IMR-90 (cell line): ENCODE results near the gene SMAD7. TPM values are rescaled to one million over a fixed set of nuclear protein-coding genes. Genes with fewer than 3 reads are reported as not detected.

Source experiments
- ATAC-seq: fragments of 200-7000 bp; cut with Tn5 transposase; 2 replicates; pipeline ENCODE4 v1.9.1; 2020; ENCODE audit warnings: low read depth, mild to moderate bottlenecking, moderate library complexity
- BruUV-seq: library from RNA; stranded (reverse); fragments of 400-500 nt; replicated peaks from 2 replicates; lab custom pipeline; 2021; lab: Mats Ljungman, UMichigan
- CTCF ChIA-PET: fragments of 300-600 bp; formaldehyde crosslinking; extraction: SDS; loops from one replicate; lab custom pipeline; 2021; ENCODE audit warnings: antibody characterized with exemption; lab: Yijun Ruan, JAX
- POLR2A ChIA-PET: fragments of 300-600 bp; sonication (Branson Sonifier 250); formaldehyde crosslinking; loops from one replicate; lab custom pipeline; 2022; ENCODE audit warnings: antibody characterized with exemption; ENCODE audit not compliant: unreplicated experiment; lab: Charles Lee
- DNase-seq: peaks from one replicate; pipeline ENCODE4 v3.0.0; 2013
- H2AFZ ChIP-seq: replicated peaks from 2 replicates; pipeline ENCODE3; 2013; ENCODE audit warnings: low read length, mild to moderate bottlenecking; ENCODE audit not compliant: poor library complexity
- H2AK5ac ChIP-seq: 2 replicates; pipeline ENCODE4 v1.6.1; 2013; ENCODE audit warnings: low read depth, low read length, inconsistent platforms
- H2AK9ac ChIP-seq: replicated peaks from 2 replicates; pipeline ENCODE3; 2013; ENCODE audit warnings: mild to moderate bottlenecking, low read depth, low read length, moderate library complexity; ENCODE audit not compliant: poor library complexity
- H2BK120ac ChIP-seq: 2 replicates; pipeline ENCODE4 v1.6.1; 2013; ENCODE audit warnings: low read depth, low read length, inconsistent platforms
- H2BK15ac ChIP-seq: 3 replicates; pipeline ENCODE4 v1.6.1; 2013; ENCODE audit warnings: low read depth, low read length, inconsistent platforms
- H2BK20ac ChIP-seq: 2 replicates; pipeline ENCODE4 v1.6.1; 2013; ENCODE audit warnings: low read depth, mild to moderate bottlenecking, inconsistent platforms, low read length, moderate library complexity
- H2BK5ac ChIP-seq: 2 replicates; pipeline ENCODE4 v1.6.1; 2013; ENCODE audit warnings: mild to moderate bottlenecking, low read depth, low read length, inconsistent platforms; ENCODE audit not compliant: poor library complexity, severe bottlenecking
- H3K14ac ChIP-seq: replicated peaks from 2 replicates; pipeline ENCODE4 v1.6.1; 2013; ENCODE audit warnings: low read depth, low read length, inconsistent platforms
- H3K18ac ChIP-seq: 2 replicates; pipeline ENCODE4 v1.6.1; 2013; ENCODE audit warnings: low read depth, low read length, control low read depth
- H3K23ac ChIP-seq: 2 replicates; pipeline ENCODE4 v1.6.1; 2013; ENCODE audit warnings: low read depth, low read length, inconsistent platforms
- H3K27ac ChIP-seq: 2 replicates; pipeline ENCODE4 v1.5.1; 2013; ENCODE audit warnings: mild to moderate bottlenecking, control low read depth, low read length; ENCODE audit not compliant: insufficient read depth
- H3K27me3 ChIP-seq: 2 replicates; pipeline ENCODE4 v1.6.1; 2013; ENCODE audit warnings: low read length; ENCODE audit not compliant: control insufficient read depth, insufficient read depth
- H3K36me3 ChIP-seq: 2 replicates; pipeline ENCODE4 v1.6.1; 2013; ENCODE audit warnings: low read length, mixed read lengths; ENCODE audit not compliant: control insufficient read depth, insufficient read depth
- H3K4ac ChIP-seq: 2 replicates; pipeline ENCODE4 v1.6.1; 2013; ENCODE audit warnings: low read depth, low read length, inconsistent platforms
- H3K4me1 ChIP-seq: 2 replicates; pipeline ENCODE4 v1.6.1; 2013; ENCODE audit warnings: low read length, mixed read lengths; ENCODE audit not compliant: control insufficient read depth, insufficient read depth
- H3K4me2 ChIP-seq: 2 replicates; pipeline ENCODE4 v1.6.1; 2013; ENCODE audit warnings: low read depth, mild to moderate bottlenecking, control low read depth, low read length, moderate library complexity
- H3K4me3 ChIP-seq: 2 replicates; pipeline ENCODE4 v1.5.1; 2013; ENCODE audit warnings: low read depth, mild to moderate bottlenecking, control low read depth, low read length, moderate library complexity; ENCODE audit not compliant: insufficient read depth
- H3K56ac ChIP-seq: 2 replicates; pipeline ENCODE4 v1.6.1; 2013; ENCODE audit warnings: low read length, inconsistent platforms; ENCODE audit not compliant: insufficient read depth; ENCODE audit errors: extremely low read depth
- H3K79me1 ChIP-seq, 2 experiments: 2 replicates each; pipeline ENCODE4 v1.6.1; 2013; ENCODE audit warnings: low read length in 2 of 2, inconsistent platforms in 1 of 2, low read depth in 1 of 2
- H3K9ac ChIP-seq: 2 replicates; pipeline ENCODE4 v1.6.1; 2013; ENCODE audit warnings: low read depth, low read length, control low read depth
- H3K9me1 ChIP-seq: 2 replicates; pipeline ENCODE4 v1.6.1; 2013; ENCODE audit warnings: low read length, inconsistent platforms; ENCODE audit not compliant: insufficient read depth
- H3K9me3 ChIP-seq: 2 replicates; pipeline ENCODE4 v1.6.1; 2013; ENCODE audit warnings: low read length; ENCODE audit not compliant: control insufficient read depth, insufficient read depth
- H4K20me1 ChIP-seq: 2 replicates; pipeline ENCODE4 v1.6.1; 2013; ENCODE audit warnings: low read length, inconsistent platforms; ENCODE audit not compliant: insufficient read depth
- H4K5ac ChIP-seq: 2 replicates; pipeline ENCODE4 v1.6.1; 2013; ENCODE audit warnings: mild to moderate bottlenecking, low read depth, low read length, control low read depth
- H4K8ac ChIP-seq, 2 experiments: 2 replicates each; pipeline ENCODE4 v1.6.1; 2013; ENCODE audit warnings: low read depth in 2 of 2, low read length in 2 of 2, control low read depth in 1 of 2, inconsistent platforms in 1 of 2
- H4K91ac ChIP-seq: 2 replicates; pipeline ENCODE4 v1.6.1; 2013; ENCODE audit warnings: low read depth, low read length, inconsistent platforms; ENCODE audit not compliant: insufficient read depth
- CEBPB ChIP-seq: IDR thresholded peaks from 2 replicates; pipeline ENCODE4 v1.6.1; 2012; ENCODE audit warnings: low read depth, low read length, improper control_type of control experiment
- MAZ ChIP-seq: IDR thresholded peaks from 2 replicates; pipeline ENCODE4 v1.6.1; 2012; ENCODE audit warnings: low read depth, mild to moderate bottlenecking, low read length, improper control_type of control experiment, moderate library complexity, borderline replicate concordance
- NFE2L2 ChIP-seq: fragments of 150-350 bp; IDR thresholded peaks from 2 replicates; pipeline ENCODE4 v1.6.1; 2016; ENCODE audit warnings: low read depth, mild to moderate bottlenecking, low read length
- POLR2A ChIP-seq: IDR thresholded peaks from 2 replicates; pipeline ENCODE4 v1.6.1; 2012; ENCODE audit warnings: mild to moderate bottlenecking, low read depth, low read length
- RAD21 ChIP-seq: IDR thresholded peaks from 2 replicates; pipeline ENCODE4 v1.6.1; 2012; ENCODE audit warnings: low read length, improper control_type of control experiment
- SMC3 ChIP-seq: fragments of 150-350 bp; IDR thresholded peaks from 2 replicates; pipeline ENCODE4 v1.6.1; 2016; ENCODE audit warnings: low read depth, mild to moderate bottlenecking, antibody characterized with exemption, low read length, moderate library complexity
- WGBS, 2 experiments: methylation state at CpG; one replicate each; pipeline versions ENCODE4 v1.1.5 to v1.1.7; 2013; ENCODE audit warnings: missing lambda C conversion rate in 2 of 2; ENCODE audit not compliant: insufficient read length in 1 of 2; ENCODE audit errors: extremely low coverage in 2 of 2; 5-methylcytosine and 5-hydroxymethylcytosine counted together
- dilution Hi-C: fragments of 300-500 bp; cut with HindIII; formaldehyde crosslinking; loops from one replicate; pipeline ENCODE4 v1.14.3; 2018; ENCODE audit warnings: low sequenced_read_pairs; ENCODE audit not compliant: unreplicated experiment
- in situ Hi-C: fragments of 300-500 bp; cut with MboI; formaldehyde crosslinking; loops from 3 replicates; pipeline ENCODE4 v1.14.3; 2019; ENCODE audit warnings: low sequenced_read_pairs, inconsistent platforms, mixed read lengths
- intact Hi-C: fragments of 100-400 bp; cut with micrococcal nuclease; formaldehyde crosslinking; loops from 2 replicates; pipeline ENCODE4 v1.10.0; 2022
- polyA plus RNA-seq, 3 experiments: library from polyadenylated mRNA; depleted of rRNA; stranded (reverse); fragments of >200 nt; gene quantifications; 2 replicates each; pipeline ENCODE4 v1.2.3, GENCODE V29; 2012; ENCODE audit warnings: low replicate concordance in 1 of 3
- total RNA-seq: library from RNA; depleted of rRNA; stranded (reverse); fragments of >200 nt; gene quantifications from 2 replicates; pipeline ENCODE4 v1.2.3, GENCODE V29; 2012
- TF ChIP-seq, protein P1 (sequence below): conservative IDR thresholded peaks from 2 replicates; pipeline ENCODE4 v1.5.1; 2012; ENCODE audit warnings: mild to moderate bottlenecking, low read depth, low read length, improper control_type of control experiment

The SMAD7 gene
- total and polyA plus RNA-seq, 2 of the 4 experiments (the other 2 are of a cell fraction), result 15.8 to 17.6 TPM

DNA sequence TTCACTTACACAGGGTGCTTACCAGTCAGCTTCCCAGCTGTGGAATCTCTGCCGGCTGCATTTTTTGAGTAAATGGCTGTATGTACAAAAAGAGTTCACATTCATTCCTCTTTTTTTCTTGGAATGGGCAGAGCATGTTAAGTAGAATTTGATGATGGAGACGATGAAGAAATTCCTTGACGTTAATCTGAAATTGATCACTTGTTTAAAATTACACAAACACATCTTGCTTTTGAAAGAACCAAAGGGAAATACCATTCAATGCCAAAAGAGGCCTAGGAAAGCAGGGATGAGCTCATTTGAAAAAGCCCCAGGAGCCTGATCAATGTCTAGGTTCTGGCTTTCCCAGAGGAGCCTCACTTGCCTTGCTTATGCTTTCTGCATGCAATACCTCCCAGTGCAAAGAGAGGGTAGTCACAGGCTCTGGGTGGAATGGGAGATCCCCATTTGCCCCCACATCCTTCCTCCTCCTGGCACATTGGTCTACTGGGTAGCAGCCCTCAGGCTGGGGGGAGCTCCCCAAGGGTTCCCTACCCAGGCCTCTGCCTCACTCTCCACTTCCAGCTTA lies 12.3 kb upstream of the SMAD7 start:
- Histone ChIP-seq H3K14ac (0 out of 2 replicates have a peak overlapping the region, but pooled peaks have one; percentile 37), H2AK9ac (no peak overlapping the region), H2AK5ac (peak overlapping the region; percentile 6), H2BK5ac (peak overlapping the region; percentile 8), H3K4me2 (no peak overlapping the region; the same call in 1 of the 2 replicates), H3K4me1 (peaks cover 19% of the 10 kb centered on the region), H3K27ac (peak overlapping the region; percentile 79), H3K4me3 (no peak overlapping the region), H3K4ac (peak overlapping the region; percentile 75; the same call in 1 of the 2 replicates), H3K9me3 (no peaks in the 10 kb centered on the region), H3K18ac (peak overlapping the region; percentile 91; the same call in 1 of the 2 replicates), H2BK20ac (peak overlapping the region; percentile 72; the same call in 1 of the 2 replicates), H2BK15ac (peak overlapping the region; percentile 78; the same call in 1 of the 3 replicates), H3K9ac (no peak overlapping the region; the same call in 1 of the 2 replicates), H4K5ac (peak overlapping the region; percentile 13; the same call in 1 of the 2 replicates), H3K79me1 (no peaks in the 10 kb centered on the region), H3K23ac (no peak overlapping the region), H4K8ac (peak overlapping the region in 1 of 2 experiments; percentile 35; a peak in 1 of 4 replicates), H3K36me3 (no peaks in the 10 kb centered on the region), H4K20me1 (no peaks in the 10 kb centered on the region), H3K27me3 (peaks cover 4% of the 10 kb centered on the region), H2AFZ (peak overlapping the region; percentile 52), H2BK120ac (peak overlapping the region; percentile 74; the same call in 1 of the 2 replicates), H4K91ac (peak overlapping the region; percentile 64; the same call in 1 of the 2 replicates), H3K9me1 (peaks cover 4% of the 10 kb centered on the region; the same call in 1 of the 2 replicates), H3K56ac (no peak overlapping the region)
- TF ChIP-seq SMC3, result peak; percentile 21; the same call in 1 of the 2 replicates
- TF ChIP-seq POLR2A, result no peak
- peak; percentile 41 for TF ChIP-seq RAD21
- TF ChIP-seq, protein P1, sequence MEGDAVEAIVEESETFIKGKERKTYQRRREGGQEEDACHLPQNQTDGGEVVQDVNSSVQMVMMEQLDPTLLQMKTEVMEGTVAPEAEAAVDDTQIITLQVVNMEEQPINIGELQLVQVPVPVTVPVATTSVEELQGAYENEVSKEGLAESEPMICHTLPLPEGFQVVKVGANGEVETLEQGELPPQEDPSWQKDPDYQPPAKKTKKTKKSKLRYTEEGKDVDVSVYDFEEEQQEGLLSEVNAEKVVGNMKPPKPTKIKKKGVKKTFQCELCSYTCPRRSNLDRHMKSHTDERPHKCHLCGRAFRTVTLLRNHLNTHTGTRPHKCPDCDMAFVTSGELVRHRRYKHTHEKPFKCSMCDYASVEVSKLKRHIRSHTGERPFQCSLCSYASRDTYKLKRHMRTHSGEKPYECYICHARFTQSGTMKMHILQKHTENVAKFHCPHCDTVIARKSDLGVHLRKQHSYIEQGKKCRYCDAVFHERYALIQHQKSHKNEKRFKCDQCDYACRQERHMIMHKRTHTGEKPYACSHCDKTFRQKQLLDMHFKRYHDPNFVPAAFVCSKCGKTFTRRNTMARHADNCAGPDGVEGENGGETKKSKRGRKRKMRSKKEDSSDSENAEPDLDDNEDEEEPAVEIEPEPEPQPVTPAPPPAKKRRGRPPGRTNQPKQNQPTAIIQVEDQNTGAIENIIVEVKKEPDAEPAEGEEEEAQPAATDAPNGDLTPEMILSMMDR, result peak; percentile 30; the same call in 1 of the 2 replicates
- TF ChIP-seq CEBPB, result peak; percentile 40
- no peak for TF ChIP-seq NFE2L2
- TF ChIP-seq MAZ, result peak; percentile 53; the same call in 1 of the 2 replicates
- no CpG with 5 or more reads among the region's 3 CpGs for WGBS, 2 experiments
- intact Hi-C loops, result no loop called here
- dilution Hi-C loops, result no loop called here
- peak; percentile 68 for ATAC-seq
- POLR2A ChIA-PET, result no interaction called here
- CTCF ChIA-PET, result interaction anchor here (0.6 kb wide), 1 partner anchor 89 kb away, joined by 3 read pairs; no protein-coding TSS in a partner anchor
- in situ Hi-C loops, result no loop called here
- DNase-seq, result peak; percentile 90
- BruUV-seq, result no TSS peak
